GM19023 (cell line): ENCODE results near the gene ADORA2A.
A peak's percentile ranks its signal among the peaks of the same experiment; 100 is the strongest.

ENCODE experiments used
- ATAC-seq: cut with Tn5 transposase; IDR thresholded peaks from one replicate; pipeline ENCODE4 v1.9.1; 2021; ENCODE audit warnings: mild to moderate bottlenecking, moderate library complexity; ENCODE audit not compliant: unreplicated experiment

Gene ADORA2A

DNA sequence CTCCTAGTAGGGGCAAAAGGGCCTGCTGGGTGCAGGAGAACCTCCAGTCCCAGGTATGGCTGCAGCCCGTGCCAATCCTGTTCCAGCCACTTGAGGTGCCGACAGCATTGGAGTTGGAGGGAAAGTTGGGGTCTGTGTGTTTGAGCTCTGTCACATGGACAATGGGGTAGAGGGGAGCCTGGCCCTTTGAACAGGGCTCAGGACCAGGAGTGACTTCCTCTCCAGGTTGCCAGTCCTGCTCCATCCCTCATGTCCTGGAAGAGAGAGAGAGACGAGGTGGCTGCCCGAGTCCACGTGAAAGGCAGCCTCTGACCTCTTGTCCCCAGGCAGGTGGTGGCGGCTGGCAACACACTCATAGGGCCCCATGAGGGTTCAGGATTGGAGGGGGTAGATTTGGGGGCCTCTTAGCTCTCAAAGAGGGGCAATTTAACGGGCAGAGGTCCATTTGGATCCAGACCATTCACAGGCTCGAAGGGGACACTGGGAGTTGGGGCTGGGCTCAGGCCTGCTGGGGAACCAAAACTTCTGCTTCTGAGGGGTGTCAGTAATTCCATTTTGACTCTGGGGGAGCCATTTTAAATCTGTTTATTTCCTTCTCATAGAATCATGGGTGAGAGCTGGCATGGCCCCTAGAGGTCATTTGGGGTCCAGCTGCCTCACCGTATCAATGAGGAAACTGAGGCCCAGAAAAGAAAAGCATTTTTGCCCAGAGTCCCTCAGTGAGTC, 4.1 kb downstream of the ADORA2A start:
- ATAC-seq, result no peak

- ATAC-seq, result no peak
Observed at GRCh38 chr22:24432059-24432853, 4.9 kb downstream of the ADORA2A start.

DNA sequence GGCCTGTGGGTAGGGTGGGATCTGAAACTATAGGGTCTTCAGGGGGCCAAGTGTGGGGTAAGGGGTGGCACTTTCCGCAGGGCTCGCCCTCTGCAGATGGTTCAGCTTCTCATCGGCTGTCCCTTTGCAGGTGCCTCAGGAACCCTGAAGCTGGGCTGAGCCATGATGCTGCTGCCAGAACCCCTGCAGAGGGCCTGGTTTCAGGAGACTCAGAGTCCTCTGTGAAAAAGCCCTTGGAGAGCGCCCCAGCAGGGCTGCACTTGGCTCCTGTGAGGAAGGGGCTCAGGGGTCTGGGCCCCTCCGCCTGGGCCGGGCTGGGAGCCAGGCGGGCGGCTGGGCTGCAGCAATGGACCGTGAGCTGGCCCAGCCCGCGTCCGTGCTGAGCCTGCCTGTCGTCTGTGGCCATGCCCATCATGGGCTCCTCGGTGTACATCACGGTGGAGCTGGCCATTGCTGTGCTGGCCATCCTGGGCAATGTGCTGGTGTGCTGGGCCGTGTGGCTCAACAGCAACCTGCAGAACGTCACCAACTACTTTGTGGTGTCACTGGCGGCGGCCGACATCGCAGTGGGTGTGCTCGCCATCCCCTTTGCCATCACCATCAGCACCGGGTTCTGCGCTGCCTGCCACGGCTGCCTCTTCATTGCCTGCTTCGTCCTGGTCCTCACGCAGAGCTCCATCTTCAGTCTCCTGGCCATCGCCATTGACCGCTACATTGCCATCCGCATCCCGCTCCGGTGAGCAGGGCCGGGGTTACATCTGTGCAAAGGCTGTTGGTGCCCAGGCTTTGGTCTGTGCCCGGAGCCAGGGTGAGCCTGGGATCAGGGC, 5.8 kb downstream of the ADORA2A start:
- ATAC-seq, result no peak

DNA sequence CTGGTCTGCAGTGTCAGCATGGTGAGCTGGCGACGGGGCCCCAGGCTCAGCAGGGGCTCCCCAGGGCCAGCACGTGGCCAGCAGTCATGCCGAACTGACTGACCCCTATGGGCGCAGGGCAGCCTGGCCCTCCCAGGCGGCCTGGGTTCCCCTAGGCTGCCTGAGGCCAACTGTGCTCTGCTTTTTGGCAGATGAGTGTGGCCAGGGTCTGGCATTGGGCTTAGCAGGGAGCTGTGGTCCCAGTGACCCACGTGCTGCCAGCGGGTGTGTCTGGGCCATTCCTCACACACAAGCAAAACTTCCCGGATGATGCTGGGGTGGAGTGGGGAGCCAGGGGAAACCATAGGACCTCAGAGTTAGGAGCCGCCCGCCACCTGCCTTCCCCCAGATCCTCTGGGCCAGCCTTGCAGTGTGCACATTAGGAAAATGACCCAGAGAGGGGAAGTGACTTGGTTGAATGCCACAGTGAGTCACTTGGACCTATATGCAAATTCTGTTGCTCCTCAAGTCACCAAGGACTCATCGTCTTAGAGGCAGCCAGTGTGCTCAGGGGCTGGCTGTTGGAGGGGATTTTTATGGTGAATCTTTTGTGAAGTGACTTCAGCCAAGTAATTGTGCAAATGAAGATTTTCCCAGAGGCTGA, 6.5 kb downstream of the ADORA2A start:
- peak; percentile 74 for ATAC-seq

GRCh38 chr22:24434471-24435322, 7.3 kb downstream of the ADORA2A start:
- peak; percentile 51 for ATAC-seq

DNA sequence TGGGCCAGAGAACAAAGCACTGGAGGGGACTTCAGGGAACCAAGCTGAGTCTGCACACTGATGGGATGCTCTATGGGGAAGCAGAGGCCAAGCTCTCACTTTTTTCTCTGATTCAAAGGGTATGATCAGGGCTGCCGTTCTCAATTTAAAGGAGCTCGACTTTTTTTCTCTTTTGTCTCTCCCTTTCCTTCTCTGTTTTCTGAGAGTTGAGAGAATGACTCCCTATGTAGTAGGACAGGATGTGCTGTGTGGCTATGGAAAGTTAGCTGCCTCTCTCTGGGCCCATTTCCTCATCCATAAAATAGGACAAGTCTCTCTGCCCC, 7.9 kb downstream of the ADORA2A start:
- ATAC-seq, result no peak

GRCh38 chr22:24435861-24436371, 8.5 kb downstream of the ADORA2A start:
- no peak for ATAC-seq

GRCh38 chr22:24436553-24436952, 9.2 kb downstream of the ADORA2A start:
- no peak for ATAC-seq

DNA sequence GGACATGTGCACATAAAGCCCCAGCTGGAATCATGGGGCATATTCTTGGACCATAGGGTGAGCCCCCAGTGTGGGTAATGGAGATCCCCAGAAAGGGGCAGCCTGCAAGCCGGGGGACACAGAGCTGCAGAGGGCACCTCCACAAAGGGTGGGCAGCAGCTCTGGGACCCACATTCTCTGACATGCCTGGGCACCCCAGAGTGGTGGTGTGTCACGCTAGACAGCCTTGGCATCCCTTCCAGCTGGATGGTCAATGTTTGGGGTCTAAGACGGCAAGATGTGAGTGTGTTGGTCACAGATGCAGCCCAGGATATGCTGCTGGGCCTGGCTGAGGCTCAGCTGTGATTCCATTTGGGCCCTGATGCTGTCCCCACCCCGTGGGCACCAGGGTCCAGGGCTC, 9.7 kb downstream of the ADORA2A start:
- no peak for ATAC-seq

GRCh38 chr22:24437741-24438328, 10.4 kb downstream of the ADORA2A start:
- no peak for ATAC-seq

DNA sequence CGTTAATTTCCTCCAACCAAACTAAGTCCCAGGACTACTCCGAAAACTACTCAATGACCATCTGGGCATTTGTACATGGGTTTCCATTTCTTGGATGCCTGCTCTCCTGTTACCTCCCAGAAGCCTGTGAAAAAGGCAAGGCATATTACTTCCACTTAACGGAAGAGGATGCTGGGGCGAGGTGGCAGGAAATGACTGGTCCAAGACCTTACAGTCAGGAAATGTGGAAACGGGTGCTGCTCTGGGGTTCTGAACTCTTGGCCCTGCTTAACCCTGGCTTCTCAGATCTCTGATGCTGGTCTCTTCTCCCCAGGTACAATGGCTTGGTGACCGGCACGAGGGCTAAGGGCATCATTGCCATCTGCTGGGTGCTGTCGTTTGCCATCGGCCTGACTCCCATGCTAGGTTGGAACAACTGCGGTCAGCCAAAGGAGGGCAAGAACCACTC, 12.9 kb downstream of the ADORA2A start:
- ATAC-seq, result no peak

GRCh38 chr22:24440718-24441405, 13.5 kb downstream of the ADORA2A start:
- ATAC-seq, result no peak

- no peak for ATAC-seq
Observed at GRCh38 chr22:24441406-24442351, 14.3 kb downstream of the ADORA2A start.

DNA sequence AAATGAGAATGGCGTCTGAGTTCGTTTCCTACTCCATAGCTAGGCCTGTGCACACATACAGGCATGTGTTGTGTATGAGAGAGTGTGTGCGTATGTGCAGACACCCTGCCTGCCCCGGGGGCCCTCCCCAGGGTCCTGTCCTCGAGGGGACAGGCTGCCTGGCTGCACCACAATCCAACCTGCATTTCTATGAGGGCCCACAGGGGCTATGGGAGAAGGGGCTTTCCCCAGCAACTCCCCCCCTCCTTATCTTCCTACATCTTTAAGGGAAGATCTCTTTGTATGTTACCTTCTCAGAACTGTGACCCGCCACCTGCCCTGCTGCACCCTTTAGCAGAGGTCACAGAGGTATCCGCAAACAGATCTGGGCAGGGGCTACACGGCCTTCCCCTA, 14.9 kb downstream of the ADORA2A start:
- no peak for ATAC-seq

DNA sequence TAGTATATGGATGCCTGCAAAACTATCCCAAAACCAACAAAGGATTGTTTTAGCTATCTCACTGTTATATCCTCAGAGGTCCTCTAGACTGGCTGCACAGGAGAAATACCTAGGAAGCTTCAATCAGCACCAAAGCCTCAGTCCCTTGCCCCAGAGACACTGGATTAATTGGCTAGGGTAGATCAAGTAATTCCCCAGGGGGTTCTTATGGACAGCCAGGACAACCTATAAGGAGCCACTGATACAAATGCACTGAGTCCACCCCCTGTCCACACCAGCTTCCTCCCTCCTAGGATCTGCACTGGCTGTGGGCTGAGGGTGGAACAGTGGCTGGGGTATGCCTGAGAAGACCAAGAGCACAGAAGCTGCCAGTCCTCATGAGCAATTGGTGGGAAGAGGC, 16.3 kb downstream of the ADORA2A start:
- no peak for ATAC-seq

- ATAC-seq, result no peak
Observed at GRCh38 chr22:24444251-24444650, 16.9 kb downstream of the ADORA2A start.

- no peak for ATAC-seq
Observed at GRCh38 chr22:24444729-24445466, 17.5 kb downstream of the ADORA2A start.
